Measurements from ENCODE around the gene RPL22.

The RPL22 gene

DNA sequence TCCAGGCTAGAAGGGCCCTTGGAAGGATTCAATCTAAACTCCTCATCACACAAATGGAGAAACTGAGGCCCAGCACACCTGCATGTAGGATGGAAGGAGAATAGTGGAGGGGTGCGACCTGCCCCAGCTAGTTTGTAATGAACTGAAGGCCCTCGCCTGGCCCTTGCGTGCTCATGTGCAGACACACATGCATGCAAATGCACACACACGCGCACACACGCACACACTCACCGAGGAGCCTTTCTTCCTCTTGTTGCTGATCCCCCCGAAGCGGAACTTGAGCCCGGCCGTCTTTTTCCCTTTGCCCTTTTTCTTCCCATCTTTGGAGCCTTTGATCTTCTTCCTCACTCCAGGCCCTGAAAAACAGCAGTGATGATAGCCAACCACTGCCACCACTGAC, 47.2 kb downstream of the RPL22 start:
- TF ChIP-seq GATA2 (IDR thresholded peaks at IDR 0.05; ENCODE audit: low read depth, low read length) (no peak), GATA3 (IDR thresholded peaks at IDR 0.05; ENCODE audit: low read depth, low read length) (no peak)

DNA sequence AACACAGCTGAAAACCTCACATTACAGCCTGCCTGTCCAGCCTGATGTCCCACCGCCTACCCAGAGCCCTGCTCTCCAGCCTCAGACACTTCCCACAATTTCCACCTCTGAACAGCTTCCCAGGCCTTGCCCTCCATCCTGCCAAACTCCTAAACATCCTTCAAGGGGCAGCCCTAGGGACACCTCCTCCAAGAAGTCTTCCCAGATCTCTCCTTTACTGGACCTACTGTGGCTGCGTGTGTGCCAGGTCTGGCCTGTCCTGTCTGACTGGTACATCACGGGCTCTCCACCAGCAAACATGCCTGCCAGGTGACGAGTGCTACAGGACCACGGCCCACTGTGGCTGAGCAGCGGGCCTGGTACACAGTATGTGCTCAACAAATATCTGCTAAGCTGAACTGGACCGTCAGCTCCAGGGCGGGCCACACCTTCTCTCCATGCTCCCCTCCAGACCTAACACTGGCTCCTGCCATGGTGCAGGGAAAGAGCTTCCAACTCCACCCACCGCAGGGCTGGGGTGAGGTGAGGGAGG, 48.0 kb downstream of the RPL22 start:
- TF ChIP-seq GATA2 (IDR thresholded peaks at IDR 0.05; ENCODE audit: low read depth, low read length) (no peak), GATA3 (IDR thresholded peaks at IDR 0.05; ENCODE audit: low read depth, low read length) (no peak)

DNA sequence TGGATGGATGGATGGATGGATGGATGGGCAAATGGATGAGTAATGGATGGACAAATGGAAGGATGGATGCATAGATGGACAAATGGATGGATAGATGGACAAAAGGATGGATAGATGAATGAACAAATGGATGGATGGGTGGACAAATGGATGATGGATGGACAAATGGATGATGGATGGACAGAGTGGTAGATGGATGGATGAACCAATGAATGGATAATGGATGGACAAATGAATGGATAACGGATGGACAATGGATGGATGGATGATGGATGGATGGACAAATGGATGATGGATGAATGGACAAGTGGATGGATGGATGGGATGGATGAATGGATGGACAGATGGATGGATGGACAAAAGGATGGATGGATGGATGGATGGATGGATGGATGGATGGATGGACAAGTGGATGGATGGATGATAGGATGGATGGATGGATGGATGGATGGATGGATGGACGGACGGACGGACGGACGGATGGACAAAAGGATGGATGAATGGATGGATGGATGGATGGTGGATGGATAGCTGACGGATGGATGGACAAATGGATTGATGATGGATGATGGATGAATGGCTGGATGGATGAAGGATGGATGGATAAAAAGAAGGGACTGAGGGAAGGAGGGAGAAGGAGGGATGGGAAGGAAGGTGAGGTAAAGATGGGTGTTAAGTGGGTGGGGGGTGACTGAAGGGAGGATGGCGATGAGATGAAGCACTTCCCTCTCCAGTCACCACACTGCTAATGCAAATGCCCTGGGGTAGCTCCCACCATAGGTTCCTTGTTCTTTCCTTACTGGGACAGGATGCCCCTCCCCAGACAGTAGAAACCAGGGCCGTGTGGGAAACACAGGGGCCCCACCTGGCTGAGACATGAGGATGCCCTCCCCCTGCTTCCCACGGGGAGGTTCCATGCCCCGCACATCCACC, 49.1 kb downstream of the RPL22 start:
- TF ChIP-seq GATA3 (IDR thresholded peaks at IDR 0.05; ENCODE audit: low read depth, low read length), result no peak
- no peak for TF ChIP-seq GATA2 (IDR thresholded peaks at IDR 0.05; ENCODE audit: low read depth, low read length)

DNA sequence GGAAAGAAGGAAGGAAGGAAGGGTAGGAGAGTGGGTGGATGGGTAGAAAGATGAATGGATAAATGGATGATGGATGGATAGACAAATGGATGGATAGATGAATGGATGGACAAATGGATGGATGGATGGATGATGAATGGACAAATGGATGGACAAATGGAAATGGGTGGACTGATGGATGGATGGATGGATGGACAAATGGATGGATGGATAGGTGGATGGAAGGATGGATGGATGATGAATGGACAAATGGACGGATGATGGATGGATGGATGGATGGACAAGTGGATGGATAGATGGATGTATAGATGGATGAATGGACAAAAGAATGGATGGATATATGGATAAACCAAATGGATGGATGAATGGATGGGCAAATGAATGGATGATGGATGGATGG, 49.8 kb downstream of the RPL22 start:
- TF ChIP-seq GATA2 (IDR thresholded peaks at IDR 0.05; ENCODE audit: low read depth, low read length) (no peak), GATA3 (IDR thresholded peaks at IDR 0.05; ENCODE audit: low read depth, low read length) (no peak)

DNA sequence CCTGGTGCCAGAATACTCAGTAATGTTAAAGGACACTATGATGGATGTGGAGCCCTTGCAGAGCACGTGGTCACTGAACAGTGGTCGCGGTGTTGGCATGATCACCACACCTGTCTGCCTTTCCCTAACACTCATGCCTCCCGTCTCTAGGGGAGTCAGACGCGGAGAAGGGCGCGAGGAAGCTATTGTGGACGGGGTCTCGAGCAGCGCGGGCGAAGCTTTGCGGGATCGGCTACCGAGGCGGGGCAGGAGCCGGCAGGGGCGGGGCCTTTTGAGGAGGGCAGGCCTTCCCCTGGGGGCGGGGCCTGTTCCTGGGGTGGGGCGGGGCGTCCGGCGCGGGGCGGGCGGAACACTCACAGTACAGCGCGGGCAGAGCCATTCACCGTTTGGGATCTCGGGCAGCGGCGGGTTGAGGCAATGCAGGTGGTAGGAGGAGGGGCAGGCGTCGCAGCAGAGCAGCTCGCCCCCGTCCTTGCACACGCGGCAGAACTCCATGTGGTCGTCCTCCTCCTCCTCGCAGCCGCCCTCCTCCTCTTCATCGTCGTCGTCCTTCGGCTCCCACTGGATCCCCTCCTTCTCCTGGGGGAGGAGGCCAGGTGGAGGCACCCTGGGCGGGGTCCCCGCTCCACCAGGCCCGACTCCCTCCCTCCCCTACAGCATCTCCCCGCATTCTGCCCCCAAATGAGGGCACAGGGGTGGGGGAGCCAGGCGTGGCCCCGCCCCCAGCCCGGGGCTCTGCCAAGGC, 50.7 kb downstream of the RPL22 start:
- TF ChIP-seq GATA2 (IDR thresholded peaks at IDR 0.05; ENCODE audit: low read depth, low read length) (no peak), GATA3 (IDR thresholded peaks at IDR 0.05; ENCODE audit: low read depth, low read length) (no peak)

DNA sequence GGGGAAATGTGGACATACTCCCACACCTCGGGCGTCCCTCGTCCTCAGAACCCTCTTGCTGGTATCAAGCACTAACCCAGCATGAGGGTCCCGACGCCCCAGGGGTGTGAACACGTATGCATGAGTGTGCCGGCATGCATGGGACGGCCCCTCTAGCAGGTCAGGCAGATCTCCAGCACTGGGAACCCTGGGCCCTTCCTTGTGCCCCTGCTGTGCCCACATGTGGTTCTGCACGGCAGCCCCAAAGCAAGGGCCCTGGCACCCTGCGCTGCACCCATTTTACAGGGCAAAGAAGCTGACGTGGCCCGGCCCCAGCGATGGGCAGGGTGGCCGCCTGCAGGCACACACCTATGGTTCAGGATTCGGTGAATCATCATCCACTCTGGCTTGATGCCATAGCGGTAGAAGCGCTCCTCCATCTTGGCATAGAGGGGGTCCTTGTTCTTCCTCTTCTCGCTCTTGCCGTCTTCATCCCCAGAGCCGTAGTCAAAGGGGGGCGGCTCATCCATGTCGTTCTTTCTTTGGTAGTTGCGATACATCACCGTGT, 53.5 kb downstream of the RPL22 start:
- TF ChIP-seq GATA2 (IDR thresholded peaks at IDR 0.05; ENCODE audit: low read depth, low read length), result no peak
- no peak for TF ChIP-seq GATA3 (IDR thresholded peaks at IDR 0.05; ENCODE audit: low read depth, low read length)

DNA sequence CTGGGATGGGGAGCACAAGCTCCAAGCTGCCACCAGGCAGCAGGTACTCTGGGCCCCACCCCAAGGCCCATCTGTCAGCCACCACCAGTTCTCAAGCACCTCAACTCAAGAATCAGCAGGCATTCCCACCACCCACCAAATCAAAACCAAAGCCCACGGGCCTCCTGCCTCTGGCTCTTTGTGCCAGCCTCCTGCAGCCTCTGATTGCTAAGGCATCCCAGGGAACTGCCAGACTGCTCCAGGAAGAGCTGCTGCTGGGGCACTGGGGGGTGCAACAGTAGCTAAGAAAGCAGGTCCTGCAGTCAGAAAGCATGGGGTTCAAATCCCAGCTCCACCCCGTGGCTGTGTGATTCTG, 54.0 kb downstream of the RPL22 start:
- TF ChIP-seq GATA3 (IDR thresholded peaks at IDR 0.05; ENCODE audit: low read depth, low read length), result no peak
- TF ChIP-seq GATA2 (IDR thresholded peaks at IDR 0.05; ENCODE audit: low read depth, low read length), result no peak

DNA sequence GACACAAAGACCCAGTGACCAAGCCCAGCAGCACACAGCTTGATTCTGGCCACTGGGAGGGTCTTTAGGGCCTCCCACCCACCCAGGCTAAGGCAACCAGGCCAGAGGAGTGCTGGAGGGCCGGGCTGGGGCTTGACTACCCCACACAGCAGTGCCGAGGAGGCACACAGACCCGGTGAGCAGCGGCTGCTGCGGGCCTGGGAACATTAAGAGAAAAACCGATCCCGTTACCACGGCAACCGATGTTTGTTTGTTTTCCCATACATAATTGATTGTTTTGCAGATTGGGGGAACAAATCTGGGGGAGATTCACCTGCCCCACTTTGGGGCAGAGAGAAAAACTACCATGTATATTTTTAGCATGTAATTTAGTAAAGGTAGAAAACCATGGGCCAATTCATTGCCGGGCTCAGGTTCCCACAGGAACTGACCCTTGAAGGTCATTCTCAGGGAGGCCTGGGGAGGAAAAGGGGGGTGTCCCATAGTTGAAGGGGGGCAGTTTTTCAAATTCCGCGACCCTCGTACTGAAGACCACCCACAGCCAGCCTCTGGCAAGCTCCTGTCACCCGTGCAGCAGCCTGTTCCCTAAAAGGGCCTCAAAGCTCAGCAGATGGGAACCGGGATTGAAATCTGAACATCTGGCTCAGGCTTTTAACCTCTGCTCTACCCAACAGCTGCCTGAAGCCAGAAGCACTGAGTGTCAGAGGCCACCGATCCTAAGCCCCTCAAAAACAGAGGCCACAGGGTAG, 54.6 kb downstream of the RPL22 start:
- TF ChIP-seq GATA3 (IDR thresholded peaks at IDR 0.05; ENCODE audit: low read depth, low read length) (no peak), GATA2 (IDR thresholded peaks at IDR 0.05; ENCODE audit: low read depth, low read length) (no peak)

DNA sequence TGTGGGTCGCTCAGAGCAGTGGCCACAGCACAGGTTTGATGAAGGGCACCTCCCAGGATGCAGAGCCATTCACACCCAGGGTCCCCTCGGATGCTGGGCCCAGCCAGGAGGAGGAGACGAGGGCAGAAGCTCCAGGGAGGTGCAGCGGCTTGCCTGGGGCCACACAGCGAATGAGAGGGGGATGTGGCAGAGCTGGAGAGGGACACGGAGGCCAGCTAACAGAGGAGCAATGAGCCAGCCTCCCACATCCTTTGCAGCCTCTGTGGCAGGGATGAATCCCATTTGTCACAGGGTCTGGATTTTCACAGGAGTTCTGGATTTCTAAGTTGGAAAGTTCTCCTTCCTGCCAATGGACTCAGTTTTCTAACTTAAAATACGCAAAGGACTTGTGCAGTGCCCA, 55.2 kb downstream of the RPL22 start:
- no peak for TF ChIP-seq GATA3 (IDR thresholded peaks at IDR 0.05; ENCODE audit: low read depth, low read length)
- TF ChIP-seq GATA2 (IDR thresholded peaks at IDR 0.05; ENCODE audit: low read depth, low read length), result no peak

DNA sequence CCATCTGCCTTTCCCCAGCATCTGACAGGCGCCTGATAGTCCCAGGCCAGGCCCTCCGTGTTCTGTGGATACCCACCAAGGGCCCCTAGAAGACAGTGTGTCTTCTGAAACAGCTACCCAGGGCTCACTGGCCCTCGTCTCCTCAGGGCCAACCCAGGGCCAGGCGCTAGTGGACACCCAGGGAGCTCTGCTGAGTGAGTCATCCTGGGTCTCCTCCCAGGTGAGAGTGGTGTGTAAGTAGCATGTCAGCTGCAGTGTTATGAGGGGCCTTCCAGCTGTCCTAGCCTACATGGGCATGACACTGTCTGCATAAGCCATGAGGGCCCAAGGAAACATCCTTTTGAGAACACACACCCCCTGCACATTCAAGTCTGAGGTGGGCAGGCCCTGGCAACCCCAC, 56.0 kb downstream of the RPL22 start:
- no peak for TF ChIP-seq GATA2 (IDR thresholded peaks at IDR 0.05; ENCODE audit: low read depth, low read length)
- TF ChIP-seq GATA3 (IDR thresholded peaks at IDR 0.05; ENCODE audit: low read depth, low read length), result no peak

DNA sequence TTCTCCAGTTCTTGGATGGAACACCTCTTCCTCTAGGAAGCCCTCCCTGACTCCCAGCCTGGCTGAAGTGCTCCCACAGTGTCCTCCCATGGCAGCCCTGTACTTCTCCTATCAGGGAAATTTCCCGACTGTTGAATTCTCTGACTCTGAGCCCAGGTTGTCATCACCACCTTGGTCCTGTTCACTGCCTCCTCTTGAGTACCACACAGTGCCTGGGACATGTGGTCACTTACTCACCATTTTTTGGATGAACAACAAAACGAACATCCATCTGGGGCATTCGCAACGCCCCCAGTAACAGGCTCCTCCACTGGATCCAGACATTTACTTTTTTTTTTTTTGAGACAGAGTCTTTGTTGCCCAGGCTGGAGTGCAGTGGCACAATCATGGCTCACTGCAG, 56.7 kb downstream of the RPL22 start:
- no peak for TF ChIP-seq GATA3 (IDR thresholded peaks at IDR 0.05; ENCODE audit: low read depth, low read length)
- no peak for TF ChIP-seq GATA2 (IDR thresholded peaks at IDR 0.05; ENCODE audit: low read depth, low read length)

DNA sequence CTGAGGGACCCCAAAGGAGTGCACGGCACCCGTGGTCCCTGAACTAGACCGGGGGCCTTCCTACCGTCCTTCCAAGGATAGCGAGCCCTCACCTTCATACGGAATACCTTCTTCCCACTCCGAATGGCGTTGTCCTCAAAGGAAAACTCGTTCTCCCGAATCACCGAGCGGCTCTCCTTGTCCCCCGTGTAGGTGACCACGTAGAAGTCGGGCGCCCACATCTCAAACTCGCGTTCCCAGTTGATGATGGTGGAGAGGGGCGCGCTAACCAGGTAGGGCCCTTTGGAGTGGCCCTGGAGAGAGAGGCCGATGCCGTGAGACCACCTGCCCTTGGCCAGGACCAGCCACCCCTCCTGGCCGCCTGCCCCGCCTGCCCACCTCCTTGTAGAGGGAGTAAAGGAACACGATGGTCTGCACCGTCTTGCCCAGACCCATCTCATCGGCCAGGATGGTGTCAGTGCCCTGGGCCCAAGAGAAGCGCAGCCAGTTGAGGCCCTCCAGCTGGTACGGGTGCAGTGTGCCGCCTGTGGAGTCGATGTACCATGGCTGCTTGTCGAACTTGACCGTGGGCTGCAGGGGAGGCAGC, 57.3 kb downstream of the RPL22 start:
- TF ChIP-seq GATA3 (IDR thresholded peaks at IDR 0.05; ENCODE audit: low read depth, low read length), result no peak
- no peak for TF ChIP-seq GATA2 (IDR thresholded peaks at IDR 0.05; ENCODE audit: low read depth, low read length)

DNA sequence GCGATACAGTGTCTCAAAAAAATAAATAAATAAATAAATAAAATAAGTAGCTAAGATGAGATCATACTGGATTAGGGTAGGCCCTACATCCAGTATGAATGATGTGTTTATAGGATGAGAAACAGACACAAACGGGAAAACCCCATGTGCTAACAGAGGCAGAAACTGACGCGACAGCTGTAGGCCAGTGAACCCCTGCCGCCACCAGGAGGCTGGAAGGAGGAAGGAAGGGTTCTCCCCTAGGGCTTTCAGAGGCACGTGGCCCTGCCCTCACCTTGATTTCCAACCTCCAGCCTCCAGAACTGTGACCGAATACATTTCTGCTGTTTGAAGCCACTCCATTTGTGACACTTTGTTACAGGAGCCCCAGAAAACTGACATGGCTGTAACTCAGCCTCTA, 57.8 kb downstream of the RPL22 start:
- TF ChIP-seq GATA3 (IDR thresholded peaks at IDR 0.05; ENCODE audit: low read depth, low read length), result no peak
